Transverse colon (tissue), 4 donors: ENCODE results near the gene MDP1.

Experiments used
- POLR2A ChIP-seq: fragments of 450-650 bp; IDR thresholded peaks from one replicate; pipeline ENCODE4 v1.6.1; 2016; ENCODE audit warnings: antibody characterized with exemption, mild to moderate bottlenecking, moderate library complexity
- POLR2AphosphoS5 ChIP-seq, 3 donors: sonication (generic); formaldehyde crosslinking; IDR thresholded peaks; one replicate each; pipeline ENCODE4 v1.6.1; 2016; ENCODE audit warnings: antibody characterized with exemption in 3 of 3
- TF ChIP-seq, protein P1 (sequence below), 5 experiments: fragments of 200-600 bp in 3 of 5; fragments of 450-650 bp in 2 of 5; sonication (generic) in 3 of 5; IDR thresholded peaks; 1 replicate in 2 of 5; 2 replicates in 3 of 5; pipeline ENCODE4 v1.5.1; 2016 to 2017; ENCODE audit warnings: antibody characterized with exemption in 5 of 5, inconsistent platforms in 3 of 5, mild to moderate bottlenecking in 2 of 5, moderate library complexity in 1 of 5

DNA sequence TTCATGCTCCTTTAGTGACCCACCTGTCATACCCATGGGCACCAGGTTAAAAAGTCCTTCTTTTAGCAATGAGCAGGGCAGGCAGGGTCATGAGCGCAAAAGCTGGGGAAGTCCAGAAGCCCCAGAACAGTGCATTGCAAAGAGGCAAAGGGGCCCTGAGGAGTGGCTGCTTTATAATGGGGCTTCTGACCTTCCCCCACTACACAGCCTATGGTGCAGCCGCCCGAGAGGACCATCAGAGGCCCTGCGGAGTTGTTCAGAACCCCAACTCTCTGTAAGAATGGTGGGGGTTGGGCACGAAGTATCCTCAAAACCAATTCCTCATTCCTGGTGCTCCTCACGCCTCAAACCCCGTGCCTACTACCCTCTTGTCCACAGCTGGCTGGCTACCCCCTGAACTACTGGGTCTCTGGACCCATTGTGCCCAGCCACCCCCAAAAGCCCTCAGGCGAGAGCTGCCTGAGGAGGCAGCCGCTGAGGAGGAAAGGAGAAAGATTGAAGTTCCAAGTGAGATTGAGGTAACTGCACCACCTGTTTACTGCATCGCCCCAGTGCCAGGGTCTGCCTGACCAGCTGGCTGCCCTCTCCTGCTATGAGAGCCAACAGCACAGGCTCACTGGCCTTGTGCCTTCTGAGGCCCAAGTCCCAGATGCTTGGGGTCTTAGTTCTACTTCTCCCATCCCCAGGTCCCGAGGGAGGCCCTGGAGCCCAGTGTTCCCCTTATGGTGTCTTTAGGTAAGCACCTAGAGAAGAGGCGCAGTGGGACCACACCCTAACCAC, 37.3 kb downstream of the MDP1 start:
- TF ChIP-seq POLR2A: no peak
- no peak for TF ChIP-seq POLR2AphosphoS5 (IDR thresholded peaks at IDR 0.05)
- TF ChIP-seq, protein P1, sequence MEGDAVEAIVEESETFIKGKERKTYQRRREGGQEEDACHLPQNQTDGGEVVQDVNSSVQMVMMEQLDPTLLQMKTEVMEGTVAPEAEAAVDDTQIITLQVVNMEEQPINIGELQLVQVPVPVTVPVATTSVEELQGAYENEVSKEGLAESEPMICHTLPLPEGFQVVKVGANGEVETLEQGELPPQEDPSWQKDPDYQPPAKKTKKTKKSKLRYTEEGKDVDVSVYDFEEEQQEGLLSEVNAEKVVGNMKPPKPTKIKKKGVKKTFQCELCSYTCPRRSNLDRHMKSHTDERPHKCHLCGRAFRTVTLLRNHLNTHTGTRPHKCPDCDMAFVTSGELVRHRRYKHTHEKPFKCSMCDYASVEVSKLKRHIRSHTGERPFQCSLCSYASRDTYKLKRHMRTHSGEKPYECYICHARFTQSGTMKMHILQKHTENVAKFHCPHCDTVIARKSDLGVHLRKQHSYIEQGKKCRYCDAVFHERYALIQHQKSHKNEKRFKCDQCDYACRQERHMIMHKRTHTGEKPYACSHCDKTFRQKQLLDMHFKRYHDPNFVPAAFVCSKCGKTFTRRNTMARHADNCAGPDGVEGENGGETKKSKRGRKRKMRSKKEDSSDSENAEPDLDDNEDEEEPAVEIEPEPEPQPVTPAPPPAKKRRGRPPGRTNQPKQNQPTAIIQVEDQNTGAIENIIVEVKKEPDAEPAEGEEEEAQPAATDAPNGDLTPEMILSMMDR (IDR thresholded peaks at IDR 0.05): no peak
